DOHH2 (cell line): ENCODE results near the gene CACNA2D1.

Experiments
- H3F3A ChIP-seq: fragments of 200-600 bp; sonication (generic), shearing (Covaris generic); 2 replicates; pipeline ENCODE4 v1.6.0; 2016; ENCODE audit warnings: antibody characterized with exemption, mild to moderate bottlenecking; ENCODE audit not compliant: control insufficient read depth, insufficient read depth
- H3K27ac ChIP-seq: fragments of 200-600 bp; sonication (generic); 2 replicates; pipeline ENCODE4 v1.5.1; 2014; ENCODE audit warnings: low read depth, mild to moderate bottlenecking, low read length, moderate library complexity
- H3K27me3 ChIP-seq: fragments of 200-600 bp; sonication (generic); 2 replicates; pipeline ENCODE4 v1.6.1; 2014; ENCODE audit warnings: mild to moderate bottlenecking, low read length, mixed read lengths; ENCODE audit not compliant: control insufficient read depth
- H3K36me3 ChIP-seq: fragments of 200-600 bp; sonication (generic); 2 replicates; pipeline ENCODE4 v1.6.1; 2014; ENCODE audit warnings: mild to moderate bottlenecking, low read length, moderate library complexity, mixed read lengths; ENCODE audit not compliant: control insufficient read depth
- H3K4me1 ChIP-seq: fragments of 200-600 bp; sonication (generic); 2 replicates; pipeline ENCODE4 v1.6.1; 2014; ENCODE audit warnings: mild to moderate bottlenecking, low read length, mixed read lengths; ENCODE audit not compliant: control insufficient read depth
- H3K4me2 ChIP-seq: fragments of 200-600 bp; sonication (generic); 2 replicates; pipeline ENCODE4 v1.6.0; 2014; ENCODE audit warnings: mild to moderate bottlenecking, low read length, moderate library complexity
- H3K4me3 ChIP-seq: fragments of 200-600 bp; sonication (generic); 2 replicates; pipeline ENCODE4 v1.5.1; 2014; ENCODE audit warnings: mild to moderate bottlenecking, low read length, mixed read lengths
- H3K79me2 ChIP-seq: fragments of 200-600 bp; sonication (generic); 2 replicates; pipeline ENCODE4 v1.6.1; 2014; ENCODE audit warnings: mild to moderate bottlenecking, low read length, mixed read lengths; ENCODE audit not compliant: control insufficient read depth
- H3K9me2 ChIP-seq: fragments of 200-600 bp; sonication (generic); replicated peaks from 2 replicates; pipeline ENCODE4 v1.6.1; 2014; ENCODE audit warnings: mild to moderate bottlenecking, low read length, mixed read lengths; ENCODE audit not compliant: control insufficient read depth
- H3K9me3 ChIP-seq: fragments of 200-600 bp; sonication (generic); 2 replicates; pipeline ENCODE4 v1.6.1; 2014; ENCODE audit warnings: antibody characterized with exemption, low read length, mixed read lengths; ENCODE audit not compliant: control insufficient read depth, insufficient read depth
- H4K20me1 ChIP-seq: fragments of 200-600 bp; sonication (generic); 2 replicates; pipeline ENCODE4 v1.6.0; 2014; ENCODE audit warnings: low read depth, mild to moderate bottlenecking, antibody characterized with exemption, low read length, moderate library complexity; ENCODE audit not compliant: control insufficient read depth, insufficient read depth
- EZH2phosphoT487 ChIP-seq: fragments of 200-600 bp; sonication (generic); IDR thresholded peaks from 2 replicates; pipeline ENCODE4 v1.6.1; 2017; ENCODE audit warnings: borderline replicate concordance, mild to moderate bottlenecking, antibody characterized with exemption, low read length, moderate library complexity, mixed read lengths
- TF ChIP-seq, protein P1 (sequence below): fragments of 200-600 bp; sonication (generic); IDR thresholded peaks from one replicate; pipeline ENCODE4 v1.5.1; 2014; ENCODE audit warnings: antibody characterized with exemption, mild to moderate bottlenecking, low read depth, low read length; ENCODE audit not compliant: poor library complexity, severe bottlenecking

The CACNA2D1 gene

DNA sequence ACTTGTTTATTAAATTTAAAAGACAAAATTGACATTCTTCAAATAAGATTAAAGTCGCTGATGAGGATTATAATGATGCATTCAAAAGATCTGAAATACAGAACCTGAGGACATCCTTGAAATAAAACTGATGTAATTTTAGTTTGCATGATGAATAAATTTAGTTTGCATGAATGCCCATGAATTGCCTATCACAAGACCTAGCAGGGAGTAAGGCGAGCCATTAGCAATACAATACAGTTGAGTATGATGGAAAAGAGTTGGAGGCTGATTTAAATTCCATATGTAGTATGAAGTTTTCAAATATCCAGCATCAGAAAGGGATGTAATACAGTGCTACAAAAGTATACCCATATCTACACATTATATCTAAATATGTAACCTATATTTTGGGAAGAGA is 321.3 kb downstream of the CACNA2D1 start:
- no peak overlapping the region for H3K4me3 ChIP-seq
- no peaks in the 10 kb centered on the region for H3K79me2 ChIP-seq
- no peak overlapping the region for H3K4me2 ChIP-seq
- no peaks in the 10 kb centered on the region for H3K9me2 ChIP-seq
- H3K9me3 ChIP-seq, result no peaks in the 10 kb centered on the region
- no peaks in the 10 kb centered on the region for H3K27me3 ChIP-seq
- H3F3A ChIP-seq, result no peaks in the 10 kb centered on the region
- no peaks in the 10 kb centered on the region for H4K20me1 ChIP-seq
- TF ChIP-seq, protein P1, sequence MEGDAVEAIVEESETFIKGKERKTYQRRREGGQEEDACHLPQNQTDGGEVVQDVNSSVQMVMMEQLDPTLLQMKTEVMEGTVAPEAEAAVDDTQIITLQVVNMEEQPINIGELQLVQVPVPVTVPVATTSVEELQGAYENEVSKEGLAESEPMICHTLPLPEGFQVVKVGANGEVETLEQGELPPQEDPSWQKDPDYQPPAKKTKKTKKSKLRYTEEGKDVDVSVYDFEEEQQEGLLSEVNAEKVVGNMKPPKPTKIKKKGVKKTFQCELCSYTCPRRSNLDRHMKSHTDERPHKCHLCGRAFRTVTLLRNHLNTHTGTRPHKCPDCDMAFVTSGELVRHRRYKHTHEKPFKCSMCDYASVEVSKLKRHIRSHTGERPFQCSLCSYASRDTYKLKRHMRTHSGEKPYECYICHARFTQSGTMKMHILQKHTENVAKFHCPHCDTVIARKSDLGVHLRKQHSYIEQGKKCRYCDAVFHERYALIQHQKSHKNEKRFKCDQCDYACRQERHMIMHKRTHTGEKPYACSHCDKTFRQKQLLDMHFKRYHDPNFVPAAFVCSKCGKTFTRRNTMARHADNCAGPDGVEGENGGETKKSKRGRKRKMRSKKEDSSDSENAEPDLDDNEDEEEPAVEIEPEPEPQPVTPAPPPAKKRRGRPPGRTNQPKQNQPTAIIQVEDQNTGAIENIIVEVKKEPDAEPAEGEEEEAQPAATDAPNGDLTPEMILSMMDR, result no peak
- no peak for TF ChIP-seq EZH2phosphoT487
- no peak overlapping the region for H3K27ac ChIP-seq
- H3K4me1 ChIP-seq, result no peaks in the 10 kb centered on the region
- H3K36me3 ChIP-seq, result no peaks in the 10 kb centered on the region

DNA sequence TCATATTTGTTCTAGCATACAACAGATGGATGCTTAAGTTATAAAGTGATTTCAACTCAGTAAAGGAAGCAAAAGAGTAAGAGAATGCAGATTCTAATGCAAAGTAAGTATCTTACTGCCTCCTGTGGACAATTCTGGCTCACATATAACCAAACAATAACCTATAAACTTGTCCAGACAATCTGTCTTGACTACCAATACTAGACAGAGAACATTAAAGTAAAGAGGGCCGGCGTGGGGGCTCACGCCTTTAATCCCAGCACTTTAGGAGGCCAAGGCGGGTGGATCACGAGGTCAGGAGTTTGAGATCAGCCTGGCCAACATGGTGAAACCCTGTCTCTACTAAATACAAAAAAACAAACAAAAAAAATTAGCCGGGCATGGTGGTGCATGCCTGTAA is 329.3 kb downstream of the CACNA2D1 start:
- Histone ChIP-seq H3K4me1 (no peaks in the 10 kb centered on the region), H3K79me2 (no peaks in the 10 kb centered on the region), H3K9me2 (no peaks in the 10 kb centered on the region), H3K27ac (no peak overlapping the region), H4K20me1 (no peaks in the 10 kb centered on the region), H3K36me3 (no peaks in the 10 kb centered on the region), H3K4me3 (no peak overlapping the region), H3F3A (no peaks in the 10 kb centered on the region), H3K9me3 (no peaks in the 10 kb centered on the region), H3K27me3 (no peaks in the 10 kb centered on the region), H3K4me2 (no peak overlapping the region)
- TF ChIP-seq EZH2phosphoT487, result no peak
- TF ChIP-seq, protein P1, result no peak

DNA sequence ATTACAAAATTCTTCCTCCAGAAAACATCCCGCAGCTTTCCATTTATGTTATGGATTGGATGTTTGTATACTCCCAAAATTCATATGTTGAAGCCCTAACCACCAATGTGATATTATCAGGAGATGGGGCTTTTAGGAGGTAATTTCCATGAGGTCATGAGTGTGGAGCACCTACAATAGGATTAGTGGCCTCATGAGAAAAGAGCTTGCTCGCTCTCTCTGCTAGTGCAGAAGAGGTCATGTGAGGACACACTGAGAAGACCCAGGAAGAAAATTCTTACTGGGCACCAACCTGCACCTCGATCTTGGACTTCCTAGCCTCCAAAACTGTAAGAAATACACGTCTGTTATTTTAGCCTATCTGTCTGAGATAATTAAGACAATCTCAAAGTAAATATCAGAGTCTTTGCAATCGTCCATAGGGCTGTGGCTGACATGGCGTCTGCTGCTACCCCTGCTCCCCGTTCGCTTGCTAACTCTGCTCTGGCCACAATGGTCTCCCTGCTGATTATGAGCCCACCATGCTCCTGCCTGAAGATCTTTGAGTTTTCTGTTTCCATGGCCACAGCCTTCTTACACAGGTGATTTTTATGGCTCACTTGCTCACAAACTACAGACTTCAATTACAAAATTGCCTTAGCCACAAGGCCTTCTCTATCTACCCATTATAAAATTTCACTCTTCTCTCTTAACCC is 333.3 kb downstream of the CACNA2D1 start:
- no peak overlapping the region for H3K4me3 ChIP-seq
- H3K4me2 ChIP-seq, result no peak overlapping the region
- H3K27me3 ChIP-seq, result no peaks in the 10 kb centered on the region
- no peaks in the 10 kb centered on the region for H3K4me1 ChIP-seq
- TF ChIP-seq, protein P1, result no peak
- no peak for TF ChIP-seq EZH2phosphoT487
- no peaks in the 10 kb centered on the region for H3F3A ChIP-seq
- no peaks in the 10 kb centered on the region for H3K9me2 ChIP-seq
- H3K79me2 ChIP-seq, result no peaks in the 10 kb centered on the region
- H4K20me1 ChIP-seq, result no peaks in the 10 kb centered on the region
- H3K9me3 ChIP-seq, result no peaks in the 10 kb centered on the region
- H3K27ac ChIP-seq, result no peak overlapping the region
- H3K36me3 ChIP-seq, result no peaks in the 10 kb centered on the region
